GM23338 (cell line): ENCODE measurements around the gene PTCHD1.

Experiments
- EZH2phosphoT487 ChIP-seq: fragments of 200-600 bp; sonication (generic); IDR thresholded peaks from one replicate; pipeline ENCODE4 v1.8.1; 2018; ENCODE audit warnings: antibody characterized with exemption; ENCODE audit not compliant: unreplicated experiment
- POLR2AphosphoS5 ChIP-seq: IDR thresholded peaks from 2 replicates; pipeline ENCODE4 v1.6.1; 2016; ENCODE audit warnings: antibody characterized with exemption, low read depth

GRCh38 chrX:23381099-23382087, 46.7 kb downstream of the PTCHD1 start:
- TF ChIP-seq POLR2AphosphoS5 (no peak), EZH2phosphoT487 (no peak)
